ENCODE data around the gene NEDD9.

Gene NEDD9

DNA sequence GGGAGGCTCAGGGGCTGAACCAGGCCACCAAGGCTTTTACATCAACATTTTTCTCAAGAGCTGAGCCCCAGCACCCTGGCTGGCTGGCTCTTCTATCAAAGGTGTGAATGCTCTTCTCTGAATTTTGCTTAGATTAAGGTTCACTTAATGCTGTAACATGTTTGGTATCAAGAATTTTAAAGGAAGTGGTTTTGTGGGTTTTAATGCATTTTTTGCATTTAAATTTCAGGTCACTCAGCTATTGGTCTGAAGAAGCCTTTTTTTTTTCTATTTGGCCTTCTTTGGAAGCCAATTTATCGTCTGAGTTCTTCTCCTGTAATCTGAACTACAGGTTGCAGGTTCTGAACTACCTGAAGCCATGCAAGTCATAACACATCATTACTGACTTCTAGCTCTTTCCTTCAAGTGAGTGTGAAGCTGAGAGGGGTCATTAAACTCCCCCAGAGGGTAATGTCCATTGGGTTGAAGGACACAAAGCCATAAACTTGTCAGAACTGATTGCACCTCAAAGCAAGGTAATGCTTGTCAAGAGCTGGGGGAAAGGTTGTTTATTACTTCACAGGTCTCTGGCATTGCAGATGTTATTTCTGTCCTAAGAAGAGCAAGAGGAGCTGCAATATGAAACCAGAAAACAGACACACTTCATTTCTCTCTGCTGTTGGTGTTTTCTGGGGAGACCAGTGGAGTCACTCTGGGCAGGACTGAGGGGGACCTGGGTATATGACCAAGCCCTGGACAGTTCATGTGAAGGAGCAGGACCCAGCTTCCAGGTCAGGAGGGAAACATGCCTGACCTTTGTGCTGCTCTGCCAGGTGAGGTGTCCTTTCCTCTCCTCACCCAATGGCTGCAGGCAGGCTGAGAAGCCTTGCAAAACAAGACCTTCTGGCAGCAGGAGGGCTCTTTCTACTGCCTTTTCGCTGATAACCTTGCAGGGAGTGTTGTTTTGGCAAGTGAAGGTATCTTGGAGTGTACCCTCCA lies 26.1 kb upstream of the NEDD9 start:
- Histone ChIP-seq H3K36me3 (ENCODE audit: control insufficient read depth in 2 of 2, insufficient read depth in 1 of 2, low read length in 2 of 2) (no peaks in the 10 kb centered on the region), H3K27ac (ENCODE audit: extremely low read depth, low read depth, low read length) (no peak overlapping the region), H3K9me3 (ENCODE audit: control insufficient read depth, insufficient read depth, low read depth, low read length) (no peaks in the 10 kb centered on the region), H3K4me1 (ENCODE audit: control insufficient read depth, insufficient read depth, low read length) (peaks cover 3% of the 10 kb centered on the region; the same call in 1 of the 2 replicates), H3K4me3 (ENCODE audit: low read depth, low read length) (no peak overlapping the region)
- POLR2A ChIA-PET: interaction anchor here (0.6 to 1.2 kb wide), 2 partner anchors 26 to 437 kb away, joined by 4 to 6 read pairs; partner anchors contain the start of gene NEDD9
- CTCF ChIA-PET: interaction anchor here (0.6 to 0.9 kb wide), 4 partner anchors 26 to 238 kb away, joined by 3 to 4 read pairs (median 3); partner anchors contain the start of gene NEDD9
- TF ChIP-seq ZBTB8A (tag by site-specific recombination; IDR thresholded peaks at IDR 0.05): no peak
- TF ChIP-seq ZNF350 (tag by site-specific recombination; IDR thresholded peaks at IDR 0.05): no peak
- TF ChIP-seq ZSCAN23 (tag by site-specific recombination; IDR thresholded peaks at IDR 0.05): no peak
- no peak for TF ChIP-seq KLF8 (tag by site-specific recombination; IDR thresholded peaks at IDR 0.05)
- no peak for TF ChIP-seq ZNF558 (tag by site-specific recombination; IDR thresholded peaks at IDR 0.05)
- no peak for TF ChIP-seq ZNF37A (tag by site-specific recombination; IDR thresholded peaks at IDR 0.05)
- TF ChIP-seq ZNF610 (tag by site-specific recombination; IDR thresholded peaks at IDR 0.05; ENCODE audit: borderline replicate concordance): no peak
- TF ChIP-seq ZBTB7A (tag by site-specific recombination; IDR thresholded peaks at IDR 0.05; ENCODE audit: low read depth): no peak
- no peak for TF ChIP-seq OSR2 (tag by site-specific recombination; IDR thresholded peaks at IDR 0.05)
- TF ChIP-seq SETDB1 (IDR thresholded peaks at IDR 0.05; ENCODE audit: insufficient read length, low read length): no peak
- TF ChIP-seq, protein P1, sequence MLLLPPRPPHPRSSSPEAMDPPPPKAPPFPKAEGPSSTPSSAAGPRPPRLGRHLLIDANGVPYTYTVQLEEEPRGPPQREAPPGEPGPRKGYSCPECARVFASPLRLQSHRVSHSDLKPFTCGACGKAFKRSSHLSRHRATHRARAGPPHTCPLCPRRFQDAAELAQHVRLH (tag by site-specific recombination; IDR thresholded peaks at IDR 0.05): no peak
- TF ChIP-seq PRDM1 (tag by site-specific recombination; IDR thresholded peaks at IDR 0.05): no peak
- no peak for TF ChIP-seq GFI1B (tag by site-specific recombination; IDR thresholded peaks at IDR 0.05)
- TF ChIP-seq ZNF529 (tag by site-specific recombination; IDR thresholded peaks at IDR 0.05; ENCODE audit: insufficient replicate concordance): no peak
- TF ChIP-seq, protein P2, sequence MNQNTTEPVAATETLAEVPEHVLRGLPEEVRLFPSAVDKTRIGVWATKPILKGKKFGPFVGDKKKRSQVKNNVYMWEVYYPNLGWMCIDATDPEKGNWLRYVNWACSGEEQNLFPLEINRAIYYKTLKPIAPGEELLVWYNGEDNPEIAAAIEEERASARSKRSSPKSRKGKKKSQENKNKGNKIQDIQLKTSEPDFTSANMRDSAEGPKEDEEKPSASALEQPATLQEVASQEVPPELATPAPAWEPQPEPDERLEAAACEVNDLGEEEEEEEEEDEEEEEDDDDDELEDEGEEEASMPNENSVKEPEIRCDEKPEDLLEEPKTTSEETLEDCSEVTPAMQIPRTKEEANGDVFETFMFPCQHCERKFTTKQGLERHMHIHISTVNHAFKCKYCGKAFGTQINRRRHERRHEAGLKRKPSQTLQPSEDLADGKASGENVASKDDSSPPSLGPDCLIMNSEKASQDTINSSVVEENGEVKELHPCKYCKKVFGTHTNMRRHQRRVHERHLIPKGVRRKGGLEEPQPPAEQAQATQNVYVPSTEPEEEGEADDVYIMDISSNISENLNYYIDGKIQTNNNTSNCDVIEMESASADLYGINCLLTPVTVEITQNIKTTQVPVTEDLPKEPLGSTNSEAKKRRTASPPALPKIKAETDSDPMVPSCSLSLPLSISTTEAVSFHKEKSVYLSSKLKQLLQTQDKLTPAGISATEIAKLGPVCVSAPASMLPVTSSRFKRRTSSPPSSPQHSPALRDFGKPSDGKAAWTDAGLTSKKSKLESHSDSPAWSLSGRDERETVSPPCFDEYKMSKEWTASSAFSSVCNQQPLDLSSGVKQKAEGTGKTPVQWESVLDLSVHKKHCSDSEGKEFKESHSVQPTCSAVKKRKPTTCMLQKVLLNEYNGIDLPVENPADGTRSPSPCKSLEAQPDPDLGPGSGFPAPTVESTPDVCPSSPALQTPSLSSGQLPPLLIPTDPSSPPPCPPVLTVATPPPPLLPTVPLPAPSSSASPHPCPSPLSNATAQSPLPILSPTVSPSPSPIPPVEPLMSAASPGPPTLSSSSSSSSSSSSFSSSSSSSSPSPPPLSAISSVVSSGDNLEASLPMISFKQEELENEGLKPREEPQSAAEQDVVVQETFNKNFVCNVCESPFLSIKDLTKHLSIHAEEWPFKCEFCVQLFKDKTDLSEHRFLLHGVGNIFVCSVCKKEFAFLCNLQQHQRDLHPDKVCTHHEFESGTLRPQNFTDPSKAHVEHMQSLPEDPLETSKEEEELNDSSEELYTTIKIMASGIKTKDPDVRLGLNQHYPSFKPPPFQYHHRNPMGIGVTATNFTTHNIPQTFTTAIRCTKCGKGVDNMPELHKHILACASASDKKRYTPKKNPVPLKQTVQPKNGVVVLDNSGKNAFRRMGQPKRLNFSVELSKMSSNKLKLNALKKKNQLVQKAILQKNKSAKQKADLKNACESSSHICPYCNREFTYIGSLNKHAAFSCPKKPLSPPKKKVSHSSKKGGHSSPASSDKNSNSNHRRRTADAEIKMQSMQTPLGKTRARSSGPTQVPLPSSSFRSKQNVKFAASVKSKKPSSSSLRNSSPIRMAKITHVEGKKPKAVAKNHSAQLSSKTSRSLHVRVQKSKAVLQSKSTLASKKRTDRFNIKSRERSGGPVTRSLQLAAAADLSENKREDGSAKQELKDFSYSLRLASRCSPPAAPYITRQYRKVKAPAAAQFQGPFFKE (tag by site-specific recombination; IDR thresholded peaks at IDR 0.05; ENCODE audit: borderline replicate concordance): no peak
- no peak for TF ChIP-seq ZNF19 (tag by site-specific recombination; IDR thresholded peaks at IDR 0.05; ENCODE audit: low read depth)
- no peak for TF ChIP-seq ZNF514 (tag by site-specific recombination; IDR thresholded peaks at IDR 0.05)
- no peak for TF ChIP-seq ZNF146 (tag by site-specific recombination; IDR thresholded peaks at IDR 0.05)

DNA sequence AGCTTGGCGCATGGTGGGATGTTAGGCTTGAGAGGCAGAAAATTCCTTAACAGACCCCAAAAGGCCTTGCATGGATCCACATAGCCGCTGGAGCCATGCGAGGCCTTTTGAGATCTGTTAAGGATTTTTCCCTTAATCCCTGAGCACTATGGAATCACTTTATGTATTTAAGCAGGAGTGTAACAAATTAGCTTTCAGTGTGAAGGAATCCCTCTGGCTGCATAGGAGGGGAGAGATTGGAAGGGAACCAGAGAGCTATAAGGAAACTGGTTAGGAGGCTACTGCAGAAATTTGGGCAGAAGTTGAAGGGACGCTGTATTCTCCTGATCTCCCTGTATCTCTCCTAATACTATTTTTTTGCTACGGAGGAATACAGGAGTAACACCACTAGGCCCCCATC lies 23.1 kb upstream of the NEDD9 start:
- H3K36me3 ChIP-seq (ENCODE audit: control insufficient read depth in 2 of 2, insufficient read depth in 1 of 2, low read length in 2 of 2): no peaks in the 10 kb centered on the region
- no peak for TF ChIP-seq ZNF792 (tag by site-specific recombination; IDR thresholded peaks at IDR 0.05)
- TF ChIP-seq ZFP41 (tag by site-specific recombination; IDR thresholded peaks at IDR 0.05; ENCODE audit: borderline replicate concordance): no peak
- no peak for TF ChIP-seq KLF16 (tag by site-specific recombination; IDR thresholded peaks at IDR 0.05)
- TF ChIP-seq ZNF132 (tag by site-specific recombination; IDR thresholded peaks at IDR 0.05; ENCODE audit: borderline replicate concordance): no peak
- no peak for TF ChIP-seq PRDM1 (tag by site-specific recombination; IDR thresholded peaks at IDR 0.05)
- TF ChIP-seq ZNF529 (tag by site-specific recombination; IDR thresholded peaks at IDR 0.05; ENCODE audit: insufficient replicate concordance): no peak
- no peak for TF ChIP-seq ZNF391 (tag by site-specific recombination; IDR thresholded peaks at IDR 0.05; ENCODE audit: borderline replicate concordance, low read depth)
- no peak for TF ChIP-seq ZNF223 (tag by site-specific recombination; IDR thresholded peaks at IDR 0.05)
- TF ChIP-seq ZNF701 (tag by site-specific recombination; IDR thresholded peaks at IDR 0.05): no peak
- no peak for TF ChIP-seq ZNF214 (tag by site-specific recombination; IDR thresholded peaks at IDR 0.05; ENCODE audit: borderline replicate concordance)
- TF ChIP-seq, protein P3, sequence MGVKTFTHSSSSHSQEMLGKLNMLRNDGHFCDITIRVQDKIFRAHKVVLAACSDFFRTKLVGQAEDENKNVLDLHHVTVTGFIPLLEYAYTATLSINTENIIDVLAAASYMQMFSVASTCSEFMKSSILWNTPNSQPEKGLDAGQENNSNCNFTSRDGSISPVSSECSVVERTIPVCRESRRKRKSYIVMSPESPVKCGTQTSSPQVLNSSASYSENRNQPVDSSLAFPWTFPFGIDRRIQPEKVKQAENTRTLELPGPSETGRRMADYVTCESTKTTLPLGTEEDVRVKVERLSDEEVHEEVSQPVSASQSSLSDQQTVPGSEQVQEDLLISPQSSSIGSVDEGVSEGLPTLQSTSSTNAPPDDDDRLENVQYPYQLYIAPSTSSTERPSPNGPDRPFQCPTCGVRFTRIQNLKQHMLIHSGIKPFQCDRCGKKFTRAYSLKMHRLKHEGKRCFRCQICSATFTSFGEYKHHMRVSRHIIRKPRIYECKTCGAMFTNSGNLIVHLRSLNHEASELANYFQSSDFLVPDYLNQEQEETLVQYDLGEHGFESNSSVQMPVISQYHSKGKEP (tag by site-specific recombination; IDR thresholded peaks at IDR 0.05): no peak
- ChIA-PET POLR2A (interaction anchor here (0.7 to 0.9 kb wide), 2 partner anchors 22 to 23 kb away, joined by 3 read pairs; partner anchors contain the start of gene NEDD9), CTCF (interaction anchor here (0.5 to 1.3 kb wide), 3 partner anchors 21 to 203 kb away, joined by 3 to 5 read pairs (median 4); no protein-coding TSS in a partner anchor)
- no peak overlapping the region for H3K4me3 ChIP-seq (ENCODE audit: low read depth, low read length)
- no peaks in the 10 kb centered on the region for H3K9me3 ChIP-seq (ENCODE audit: control insufficient read depth, insufficient read depth, low read depth, low read length)
- H3K27ac ChIP-seq (ENCODE audit: extremely low read depth, low read depth, low read length): no peak overlapping the region
- peaks cover 8% of the 10 kb centered on the region for H3K4me1 ChIP-seq (ENCODE audit: control insufficient read depth, insufficient read depth, low read length)
